Esophagus squamous epithelium (tissue), 5 donors: ENCODE results near the gene BRD1. TPM values are rescaled to one million over a fixed set of nuclear protein-coding genes. Genes with fewer than 3 reads are reported as not detected.

Experiments
- DNase-seq: peaks from one replicate; lab custom pipeline; 2025; lab: John Stamatoyannopoulos, UW
- H3K27ac ChIP-seq, 4 donors: fragments of 200-600 bp; sonication (generic); one replicate each; pipeline ENCODE4 v1.5.1; 2016 to 2019; ENCODE audit warnings: mild to moderate bottlenecking in 1 of 4
- H3K27me3 ChIP-seq, 4 donors: fragments of 200-600 bp; sonication (generic); 1 replicate in 3 of 4; 2 replicates in 1 of 4; pipeline versions ENCODE4 v1.5.1 to v1.6.0; 2017 to 2021; ENCODE audit warnings: antibody characterized with exemption in 1 of 4
- H3K36me3 ChIP-seq, 3 donors: fragments of 200-600 bp; sonication (generic); one replicate each; pipeline ENCODE4 v1.5.1; 2016 to 2019
- H3K4me1 ChIP-seq, 3 donors: fragments of 200-600 bp; sonication (generic); one replicate each; pipeline ENCODE4 v1.5.1; 2017 to 2019
- H3K4me3 ChIP-seq, 4 donors: fragments of 200-600 bp; sonication (generic); 1 replicate in 3 of 4; 2 replicates in 1 of 4; pipeline ENCODE4 v1.5.1; 2016 to 2019; ENCODE audit warnings: mild to moderate bottlenecking in 2 of 4, moderate library complexity in 1 of 4
- H3K9me3 ChIP-seq, 3 donors: fragments of 200-600 bp; sonication (generic); one replicate each; pipeline ENCODE4 v1.5.1; 2016 to 2019
- POLR2A ChIP-seq, 4 donors: fragments of 450-650 bp; IDR thresholded peaks; one replicate each; pipeline ENCODE4 v1.6.1; 2017; ENCODE audit warnings: antibody characterized with exemption in 4 of 4, mild to moderate bottlenecking in 4 of 4, moderate library complexity in 3 of 4
- WGBS, 2 donors: methylation state at CpG; one replicate each; pipeline ENCODE4 v1.1.5; 2018; 5-methylcytosine and 5-hydroxymethylcytosine counted together
- intact Hi-C: fragments of 100-400 bp; cut with DNase I; formaldehyde crosslinking; loops from one replicate; pipeline ENCODE4 v1.15.0; 2022
- total RNA-seq, 4 donors: library from RNA; depleted of rRNA; stranded (reverse); fragments of >200 nt; gene quantifications; one replicate each; pipeline ENCODE4 v1.1.0, GENCODE V29; 2016
- TF ChIP-seq, protein P1 (sequence below), 6 experiments: fragments of 450-650 bp in 4 of 6; fragments of 200-600 bp in 2 of 6; sonication (generic) in 2 of 6; IDR thresholded peaks; one replicate each; pipeline ENCODE4 v1.5.1; 2016 to 2019; ENCODE audit warnings: antibody characterized with exemption in 6 of 6, mild to moderate bottlenecking in 4 of 6, moderate library complexity in 4 of 6
- donor health status: DM: yes; HTN: yes; CAD: no.

The BRD1 gene
- total RNA-seq, 4 donors from 2014 or later, result 17.8 to 37.4 (median 29.9) TPM

DNA sequence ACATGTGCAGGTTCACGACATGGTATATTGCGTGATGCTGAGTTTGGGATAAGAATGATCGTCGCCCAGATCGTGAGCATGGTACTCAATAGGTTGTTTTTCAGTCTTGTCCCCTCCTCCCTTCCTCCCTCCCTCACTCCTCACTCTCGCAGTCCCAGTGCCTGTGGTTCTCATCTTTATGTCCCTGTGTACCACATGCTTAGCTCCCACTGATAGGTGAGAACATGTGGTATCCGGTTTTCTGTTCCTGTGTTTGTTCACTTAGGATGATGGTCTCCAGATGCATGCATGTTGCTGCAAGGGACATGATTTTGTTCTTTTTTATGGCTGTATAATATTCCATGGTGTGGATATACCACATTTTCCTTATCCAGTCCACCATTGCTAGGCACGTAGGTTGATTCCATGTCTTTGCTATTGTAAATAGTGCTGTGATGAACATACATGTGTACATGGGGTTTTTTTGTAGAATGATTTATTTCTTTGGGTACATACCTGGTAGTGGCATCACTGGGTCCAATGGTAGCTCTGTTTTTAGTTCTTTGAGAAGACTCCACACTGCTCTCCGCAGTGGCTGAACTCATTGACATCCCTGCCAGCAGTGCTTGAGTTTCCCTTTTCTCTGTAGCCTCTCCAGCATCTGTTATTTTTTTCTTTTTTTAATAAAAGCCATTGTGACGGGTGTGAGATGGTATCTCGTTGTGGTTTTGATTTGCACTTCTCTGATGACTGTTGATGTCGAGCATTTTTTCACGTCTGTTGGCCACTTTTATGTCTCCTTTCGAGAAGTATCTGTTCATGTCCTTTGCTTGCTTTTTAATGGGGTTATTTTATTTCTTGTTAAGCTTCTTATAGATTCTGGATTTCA is 42.4 kb upstream of the BRD1 start:
- no peaks in the 10 kb centered on the region for H3K4me1 ChIP-seq
- intact Hi-C loops, result no loop called here
- H3K4me3 ChIP-seq, result no peak overlapping the region
- no peaks in the 10 kb centered on the region for H3K27me3 ChIP-seq
- H3K27ac ChIP-seq, result no peak overlapping the region
- WGBS, 2 donors, result 87 to 92% methylated on average over 13 of the region's 14 CpGs
- no peak for TF ChIP-seq POLR2A (IDR thresholded peaks at IDR 0.05)
- TF ChIP-seq, protein P1, sequence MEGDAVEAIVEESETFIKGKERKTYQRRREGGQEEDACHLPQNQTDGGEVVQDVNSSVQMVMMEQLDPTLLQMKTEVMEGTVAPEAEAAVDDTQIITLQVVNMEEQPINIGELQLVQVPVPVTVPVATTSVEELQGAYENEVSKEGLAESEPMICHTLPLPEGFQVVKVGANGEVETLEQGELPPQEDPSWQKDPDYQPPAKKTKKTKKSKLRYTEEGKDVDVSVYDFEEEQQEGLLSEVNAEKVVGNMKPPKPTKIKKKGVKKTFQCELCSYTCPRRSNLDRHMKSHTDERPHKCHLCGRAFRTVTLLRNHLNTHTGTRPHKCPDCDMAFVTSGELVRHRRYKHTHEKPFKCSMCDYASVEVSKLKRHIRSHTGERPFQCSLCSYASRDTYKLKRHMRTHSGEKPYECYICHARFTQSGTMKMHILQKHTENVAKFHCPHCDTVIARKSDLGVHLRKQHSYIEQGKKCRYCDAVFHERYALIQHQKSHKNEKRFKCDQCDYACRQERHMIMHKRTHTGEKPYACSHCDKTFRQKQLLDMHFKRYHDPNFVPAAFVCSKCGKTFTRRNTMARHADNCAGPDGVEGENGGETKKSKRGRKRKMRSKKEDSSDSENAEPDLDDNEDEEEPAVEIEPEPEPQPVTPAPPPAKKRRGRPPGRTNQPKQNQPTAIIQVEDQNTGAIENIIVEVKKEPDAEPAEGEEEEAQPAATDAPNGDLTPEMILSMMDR (IDR thresholded peaks at IDR 0.05), result no peak
- DNase-seq, result no peak
- H3K36me3 ChIP-seq, result peaks cover 0 to 51% (median 0%) of the 10 kb centered on the region in 3 donors
- H3K9me3 ChIP-seq, result peaks cover 6 to 45% (median 17%) of the 10 kb centered on the region in 3 donors

DNA sequence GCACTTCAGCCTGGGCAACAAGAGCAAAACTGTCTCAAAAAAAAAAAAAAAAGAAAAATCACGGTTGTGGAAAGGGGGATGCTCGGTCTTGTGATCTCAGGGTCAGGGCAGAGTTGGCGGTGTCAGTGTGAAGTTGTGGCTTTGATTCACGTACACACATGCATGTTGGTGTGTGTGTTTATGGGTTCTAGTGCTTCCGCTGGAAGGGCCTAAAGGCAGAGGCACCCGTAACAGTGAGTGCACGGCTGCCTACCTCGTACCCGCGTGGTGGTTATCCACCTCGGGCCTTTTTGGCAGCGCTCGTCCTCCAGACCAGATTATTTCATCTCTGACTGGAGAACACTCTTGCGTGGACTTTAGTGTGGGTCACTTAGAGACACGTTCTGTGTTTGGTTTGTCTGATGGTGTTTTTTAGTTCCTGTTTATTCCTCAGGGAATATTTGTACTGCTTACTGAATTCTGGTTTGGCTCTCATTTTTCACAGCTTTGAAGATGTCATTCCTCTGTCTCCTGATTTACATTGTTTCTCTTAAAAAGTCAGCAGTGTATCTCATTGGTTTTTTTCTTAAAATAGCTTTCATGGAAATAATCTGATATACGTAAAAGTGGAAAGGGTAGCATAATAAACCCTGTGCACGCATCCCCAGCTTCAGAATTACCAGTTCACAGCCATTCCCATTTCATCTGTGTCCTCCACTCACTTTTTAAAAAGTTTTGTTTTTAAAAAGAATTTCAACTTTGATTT is 41.6 kb upstream of the BRD1 start:
- no peak for DNase-seq
- Histone ChIP-seq H3K27me3 (no peaks in the 10 kb centered on the region), H3K4me1 (no peaks in the 10 kb centered on the region), H3K36me3 (peaks cover 0 to 52% (median 0%) of the 10 kb centered on the region in 3 donors), H3K27ac (no peak overlapping the region), H3K4me3 (no peak overlapping the region), H3K9me3 (peaks cover 6 to 48% (median 17%) of the 10 kb centered on the region in 3 donors)
- WGBS, 2 donors, result 89 to 91% methylated on average over 17 of the region's 17 CpGs
- TF ChIP-seq, protein P1 (IDR thresholded peaks at IDR 0.05), result no peak
- TF ChIP-seq POLR2A (IDR thresholded peaks at IDR 0.05), result no peak
- intact Hi-C loops, result no loop called here

DNA sequence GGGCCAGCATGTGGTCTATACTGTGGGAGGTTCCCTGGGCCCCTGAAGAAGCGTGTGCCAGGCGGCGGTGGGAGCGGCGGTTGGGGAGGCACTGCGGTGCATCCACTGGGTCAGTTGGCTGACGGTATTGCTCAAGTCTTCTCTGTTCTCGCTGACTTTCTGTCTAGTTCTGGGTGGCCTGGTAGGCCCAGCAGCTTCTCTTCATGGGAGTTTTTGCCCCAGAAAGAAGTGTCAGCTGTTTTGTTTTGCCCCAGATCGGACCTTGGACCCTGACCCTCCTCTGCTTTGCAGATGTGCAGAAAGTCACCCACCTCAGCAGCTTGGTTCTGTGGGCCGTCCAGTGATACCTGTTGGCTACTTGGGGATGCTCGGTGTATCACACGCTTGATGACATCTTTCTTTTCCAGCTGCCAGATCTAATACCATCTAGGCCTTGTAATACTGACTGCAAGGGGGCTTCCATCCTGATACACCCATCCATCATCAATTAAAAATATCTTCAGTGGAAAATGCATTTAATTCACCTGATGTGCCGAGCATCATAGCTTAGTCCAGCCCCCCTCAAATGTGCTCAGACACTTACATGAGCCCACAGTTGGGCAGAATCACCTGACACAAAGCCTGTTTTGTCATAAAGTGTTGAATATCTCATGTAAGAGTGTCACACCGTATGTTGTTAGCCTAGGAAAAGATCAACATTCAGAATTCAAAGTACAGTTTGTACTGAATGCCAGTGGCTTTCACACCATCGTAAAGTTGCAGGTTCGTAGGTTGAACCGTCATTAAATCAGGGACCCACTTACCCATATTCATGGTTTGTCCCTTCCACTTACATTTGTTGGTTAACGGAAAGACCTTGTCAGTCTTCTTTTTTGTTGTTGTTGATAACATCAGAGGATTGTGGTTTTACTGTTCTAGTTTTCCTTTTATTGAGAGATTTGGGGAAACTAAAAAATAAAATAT is 39.9 kb upstream of the BRD1 start:
- peak overlapping the region in 1 of 4 donors; percentile 18 for H3K27ac ChIP-seq
- DNase-seq, result no peak
- H3K9me3 ChIP-seq, result peaks cover 6 to 48% (median 17%) of the 10 kb centered on the region in 3 donors
- H3K27me3 ChIP-seq, result no peaks in the 10 kb centered on the region
- peaks cover 0 to 45% (median 0%) of the 10 kb centered on the region in 3 donors for H3K36me3 ChIP-seq
- intact Hi-C loops, result no loop called here
- H3K4me3 ChIP-seq, result no peak overlapping the region
- peak in 1 of 4 donors; percentile 17 for TF ChIP-seq POLR2A (IDR thresholded peaks at IDR 0.05)
- TF ChIP-seq, protein P1 (IDR thresholded peaks at IDR 0.05), result no peak
- no peaks in the 10 kb centered on the region for H3K4me1 ChIP-seq
- 97% methylated on average over 17 to 18 of the region's 18 CpGs for WGBS, 2 donors

DNA sequence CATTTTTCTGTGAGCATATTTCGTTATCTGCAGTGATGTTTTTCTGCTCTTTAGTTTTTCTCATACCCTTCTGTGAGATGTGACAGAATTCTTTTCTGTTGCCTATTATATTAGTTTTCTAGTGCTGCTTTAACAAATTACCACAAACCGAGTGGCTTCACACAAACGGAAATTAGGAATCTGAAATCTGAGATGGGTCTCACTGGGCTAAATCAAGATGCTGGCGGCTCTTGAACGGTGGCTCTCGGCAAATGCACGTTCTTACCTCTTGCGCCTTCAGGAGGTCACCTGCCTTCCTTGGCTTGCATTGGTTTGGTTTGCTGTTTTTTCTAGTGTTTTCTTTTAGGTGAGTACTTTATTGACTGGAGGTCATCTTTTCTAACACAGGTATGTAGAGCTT is 39.0 kb upstream of the BRD1 start:
- Histone ChIP-seq H3K27ac (no peak overlapping the region), H3K4me1 (no peaks in the 10 kb centered on the region)

More for the DNA sequence above, 39.0 kb upstream of the BRD1 start:
- DNase-seq, result no peak
- intact Hi-C loops, result no loop called here
- Histone ChIP-seq H3K27me3 (no peaks in the 10 kb centered on the region), H3K9me3 (peaks cover 6 to 48% (median 17%) of the 10 kb centered on the region in 3 donors), H3K36me3 (peaks cover 0 to 45% (median 0%) of the 10 kb centered on the region in 3 donors), H3K4me3 (no peak overlapping the region)
- TF ChIP-seq POLR2A (IDR thresholded peaks at IDR 0.05), result no peak
- TF ChIP-seq, protein P1 (IDR thresholded peaks at IDR 0.05), result no peak
- 86 to 91% methylated on average over 8 of the region's 8 CpGs for WGBS, 2 donors
